Kidney epithelial cell (primary cell): ENCODE data around the gene TFB1M. TPM values are rescaled to one million over a fixed set of nuclear protein-coding genes. Genes with fewer than 3 reads are reported as not detected.
"Not testable (repeated sequence)": the region's sequence is repeated elsewhere in the genome, so short reads cannot be mapped to it uniquely, and the experiment has no call there.

Experiments used
- DNase-seq: peaks from one replicate; pipeline ENCODE4 v3.0.0-alpha.2; 2010; ENCODE audit warnings: low read depth
- H3K27me3 ChIP-seq: 2 replicates; pipeline ENCODE4 v1.6.0; 2011; ENCODE audit warnings: low read length; ENCODE audit not compliant: control insufficient read depth, insufficient read depth
- H3K36me3 ChIP-seq: 2 replicates; pipeline ENCODE4 v1.5.1; 2011; ENCODE audit warnings: low read length; ENCODE audit not compliant: control insufficient read depth, insufficient read depth
- H3K4me3 ChIP-seq: 2 replicates; pipeline ENCODE4 v1.5.1; 2011; ENCODE audit warnings: low read depth, mild to moderate bottlenecking, control low read depth, low read length
- total RNA-seq: library from RNA; depleted of rRNA; stranded (reverse); fragments of >200 nt; gene quantifications from 2 replicates; pipeline ENCODE4 v1.2.3, GENCODE V29; 2015
- TF ChIP-seq, protein P1 (sequence below): IDR thresholded peaks from 2 replicates; pipeline ENCODE4 v1.5.1; 2011; ENCODE audit warnings: mild to moderate bottlenecking, moderate library complexity, low read length, control low read depth, inconsistent platforms; ENCODE audit not compliant: insufficient read depth, poor library complexity, severe bottlenecking

The TFB1M gene
- 20.5 and 24.4 TPM in 2 replicates for total RNA-seq

DNA sequence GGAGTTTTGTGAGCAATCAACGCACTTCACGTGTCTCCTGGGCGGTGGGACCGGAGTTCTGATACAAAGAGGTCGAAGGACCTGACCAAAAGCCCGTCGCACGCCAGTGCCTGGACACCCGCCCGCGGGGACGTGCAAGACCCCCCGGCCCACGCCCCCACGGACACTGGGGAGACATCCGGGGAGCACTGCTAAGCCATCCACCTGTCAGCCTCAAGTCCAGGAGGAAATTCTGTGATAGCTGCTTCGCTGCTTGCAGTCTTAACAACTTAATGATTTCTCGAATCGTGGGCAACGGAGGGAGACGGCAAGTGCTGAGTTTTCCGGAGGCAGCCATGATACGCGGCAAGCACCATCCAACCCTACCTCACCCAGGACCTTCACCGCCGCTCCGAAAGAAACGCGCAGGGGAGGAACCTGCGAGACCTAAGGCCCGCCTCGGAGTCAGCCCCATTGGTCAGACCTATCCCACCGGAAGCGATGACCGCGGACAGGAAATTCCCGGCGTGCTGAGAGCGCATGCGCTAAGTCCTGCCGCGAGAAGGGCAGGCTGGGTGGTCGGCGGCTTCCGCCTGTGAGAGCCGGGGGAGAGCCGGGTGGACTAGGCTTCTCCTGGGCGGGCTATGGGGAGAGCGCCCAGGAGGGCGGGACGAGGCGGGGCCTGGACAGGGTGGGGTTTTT is at the start of gene TFB1M:
TSS of gene TFB1M (minus strand) at position 393 of the 681 bp plus-strand sequence. CDS start at position 337, 56 bp downstream.
- peak; percentile 98 for DNase-seq
- Histone ChIP-seq H3K4me3 (peak within 1 kb of the TSS; percentile 64), H3K27me3 (no peaks in the 10 kb centered on the region), H3K36me3 (no peaks in the 10 kb centered on the region)
- TF ChIP-seq, protein P1, sequence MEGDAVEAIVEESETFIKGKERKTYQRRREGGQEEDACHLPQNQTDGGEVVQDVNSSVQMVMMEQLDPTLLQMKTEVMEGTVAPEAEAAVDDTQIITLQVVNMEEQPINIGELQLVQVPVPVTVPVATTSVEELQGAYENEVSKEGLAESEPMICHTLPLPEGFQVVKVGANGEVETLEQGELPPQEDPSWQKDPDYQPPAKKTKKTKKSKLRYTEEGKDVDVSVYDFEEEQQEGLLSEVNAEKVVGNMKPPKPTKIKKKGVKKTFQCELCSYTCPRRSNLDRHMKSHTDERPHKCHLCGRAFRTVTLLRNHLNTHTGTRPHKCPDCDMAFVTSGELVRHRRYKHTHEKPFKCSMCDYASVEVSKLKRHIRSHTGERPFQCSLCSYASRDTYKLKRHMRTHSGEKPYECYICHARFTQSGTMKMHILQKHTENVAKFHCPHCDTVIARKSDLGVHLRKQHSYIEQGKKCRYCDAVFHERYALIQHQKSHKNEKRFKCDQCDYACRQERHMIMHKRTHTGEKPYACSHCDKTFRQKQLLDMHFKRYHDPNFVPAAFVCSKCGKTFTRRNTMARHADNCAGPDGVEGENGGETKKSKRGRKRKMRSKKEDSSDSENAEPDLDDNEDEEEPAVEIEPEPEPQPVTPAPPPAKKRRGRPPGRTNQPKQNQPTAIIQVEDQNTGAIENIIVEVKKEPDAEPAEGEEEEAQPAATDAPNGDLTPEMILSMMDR: no peak

DNA sequence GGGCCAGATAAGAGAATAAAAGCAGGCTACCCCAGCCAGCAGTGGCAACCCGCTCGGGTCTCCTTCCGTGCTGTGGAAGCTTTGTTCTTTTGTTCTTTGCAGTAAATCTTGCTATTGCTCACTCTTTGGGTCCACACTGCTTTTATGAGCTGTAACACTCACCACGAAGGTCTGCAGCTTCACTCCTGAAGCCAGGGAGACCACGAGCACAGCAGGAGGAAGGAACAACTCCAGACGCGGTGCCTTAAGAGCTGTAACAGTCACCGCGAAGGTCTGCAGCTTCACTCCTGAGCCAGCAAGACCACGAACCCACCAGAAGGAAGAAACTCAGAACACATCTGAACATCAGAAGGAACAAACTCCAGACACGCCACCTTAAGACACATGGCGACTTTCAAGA is 49.7 kb upstream of the TFB1M start:
- DNase-seq, H3K27me3 ChIP-seq, H3K36me3 ChIP-seq, H3K4me3 ChIP-seq: not testable (repeated sequence)

DNA sequence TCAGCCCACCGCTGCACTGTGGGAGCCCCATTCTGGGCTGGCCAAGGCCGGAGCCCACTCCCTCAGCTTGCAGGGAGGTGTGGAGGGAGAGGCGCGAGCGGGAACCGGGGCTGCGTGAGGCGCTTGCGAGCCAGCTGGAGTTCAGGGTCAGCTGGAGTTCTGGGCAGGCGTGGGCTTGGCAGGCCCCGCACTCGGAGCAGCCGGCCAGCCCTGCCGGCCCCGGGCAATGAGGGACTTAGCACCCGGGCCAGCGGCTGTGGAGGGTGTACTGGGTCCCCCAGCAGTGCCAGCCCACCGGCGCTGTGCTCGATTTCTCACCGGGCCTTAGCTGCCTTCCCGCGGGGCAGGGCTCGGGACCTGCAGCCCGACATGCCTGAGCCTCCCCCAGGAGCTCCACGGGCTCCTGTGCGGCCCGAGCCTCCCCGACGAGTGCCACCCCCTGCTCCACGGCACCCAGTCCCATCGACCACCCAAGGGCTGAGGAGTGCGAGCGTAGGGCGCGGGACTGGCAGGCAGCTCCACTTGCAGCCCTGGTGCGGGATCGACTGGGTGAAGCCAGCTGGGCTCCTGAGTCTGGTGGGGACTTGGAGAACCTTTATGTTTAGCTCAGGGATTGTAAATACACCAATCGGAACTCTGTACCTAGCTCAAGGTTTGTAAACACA is 48.8 kb upstream of the TFB1M start:
- not testable (repeated sequence) for DNase-seq, H3K36me3 ChIP-seq, H3K4me3 ChIP-seq, H3K27me3 ChIP-seq

DNA sequence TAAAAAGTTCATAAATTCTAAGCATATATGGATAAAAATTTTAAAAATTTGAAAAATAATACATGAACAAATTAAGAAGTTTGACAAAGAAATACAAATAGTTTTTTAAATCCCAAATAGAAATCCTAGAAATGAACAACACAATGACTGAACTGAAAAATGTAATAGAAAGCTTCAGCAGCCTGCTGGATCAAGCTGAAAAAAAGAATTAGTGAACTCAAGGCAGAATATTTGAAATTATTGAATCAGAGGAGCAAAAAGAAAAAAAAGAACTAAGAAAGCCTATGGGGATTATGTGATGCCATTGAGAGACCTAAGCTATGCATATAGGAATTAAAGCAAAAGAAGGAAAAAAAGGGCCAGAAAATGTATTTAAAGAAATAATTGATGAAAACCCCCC is 39.9 kb upstream of the TFB1M start:
- H3K27me3 ChIP-seq: no peaks in the 10 kb centered on the region
- H3K4me3 ChIP-seq: no peak overlapping the region
- no peaks in the 10 kb centered on the region for H3K36me3 ChIP-seq
- TF ChIP-seq, protein P1: no peak
- no peak for DNase-seq

DNA sequence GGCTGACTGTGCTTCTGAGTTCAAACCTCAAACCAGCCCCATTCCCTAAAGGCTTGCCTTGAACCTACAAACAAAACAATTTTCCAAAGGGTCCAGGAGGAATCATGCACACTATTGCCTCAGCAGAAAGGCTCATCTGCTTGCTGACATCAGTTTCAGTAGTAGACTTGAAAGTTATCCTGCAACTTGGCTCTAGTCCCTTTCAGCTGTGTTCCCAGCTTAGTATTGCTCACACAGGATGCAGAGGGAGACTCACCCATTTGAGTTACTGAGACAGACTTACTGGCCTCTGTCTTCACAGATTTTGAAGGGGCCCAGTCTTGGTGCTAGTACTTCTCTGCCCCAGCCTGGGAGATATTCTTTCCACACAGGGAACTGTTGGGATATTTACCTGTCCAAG is 38.5 kb upstream of the TFB1M start:
- no peaks in the 10 kb centered on the region for H3K27me3 ChIP-seq
- DNase-seq: no peak
- TF ChIP-seq, protein P1: no peak

DNA sequence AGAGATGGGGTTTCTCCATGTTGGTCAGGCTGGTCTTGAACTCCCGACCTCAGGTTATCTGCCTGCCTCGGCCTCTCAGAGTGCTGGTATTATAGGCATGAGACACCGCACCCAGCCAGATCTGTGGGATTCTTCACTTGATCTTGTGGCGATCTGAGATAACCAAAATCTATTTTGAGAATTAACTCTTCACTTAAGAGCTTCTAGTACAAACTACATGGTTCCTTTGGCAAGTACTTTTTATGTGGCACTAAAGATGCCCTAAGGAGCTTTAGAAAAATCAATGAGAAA is 37.8 kb upstream of the TFB1M start:
- Histone ChIP-seq H3K36me3 (no peaks in the 10 kb centered on the region), H3K4me3 (no peak overlapping the region), H3K27me3 (no peaks in the 10 kb centered on the region)
- DNase-seq: no peak
- TF ChIP-seq, protein P1: no peak

More for the DNA sequence above, 38.5 kb upstream of the TFB1M start:
- no peak overlapping the region for H3K4me3 ChIP-seq
- no peaks in the 10 kb centered on the region for H3K36me3 ChIP-seq
